Measurements from ENCODE around the gene PHYH. TPM values are rescaled to one million over a fixed set of nuclear protein-coding genes. Genes with fewer than 3 reads are reported as not detected.

The PHYH gene
- 100 to 1,000 TPM; 107 to 147 (median 143) TPM for total RNA-seq

GRCh38 chr10:13299437-13300287, at the start of gene PHYH:
PHYH (minus strand) TSS chr10:13300064; CDS start chr10:13300042, 22 bp downstream.
- peak within 1 kb of the TSS; percentile 63 to 96 (median 77) for H3K4me3 ChIP-seq
- no peaks in the 10 kb centered on the region for H3K27me3 ChIP-seq
- peaks cover 17 to 21% of the 10 kb centered on the region in 2 donors for H3K4me1 ChIP-seq
- H3K9me3 ChIP-seq: no peaks in the 10 kb centered on the region
- H3K27ac ChIP-seq: peak within 1 kb of the TSS; percentile 96 to 100 (median 100)
- TF ChIP-seq CTCF (IDR thresholded peaks at IDR 0.05 in 4 of 5, conservative IDR thresholded peaks at IDR 0.05 in 1 of 5) (peak in 1 of 5 experiments; percentile 26), POLR2A (IDR thresholded peaks at IDR 0.05) (peak; percentile 90 to 95)
- peaks cover 0 to 10% of the 10 kb centered on the region in 2 donors for H3K36me3 ChIP-seq
- DNase-seq: peak; percentile 94 to 98
- ATAC-seq: peak; percentile 87 to 90
- in situ Hi-C loops (cut with MboI; ENCODE audit: low sequenced_read_pairs in 4 of 4): loop anchor here (5.0 to 10.0 kb wide), 2 partner anchors 135 to 137 kb away; partner anchors contain the start of gene MCM10 (in 4 of the 4)
- intact Hi-C loops (cut with DNase I; ENCODE audit: low total_unique reads): loop anchor here (1.0 to 5.0 kb wide), 4 partner anchors 49 to 197 kb away; partner anchors contain the start of genes OPTN and SEPHS1

- H3K4me1 ChIP-seq: peaks cover 24 to 25% of the 10 kb centered on the region in 2 donors
- peak within 1 kb of the TSS; percentile 72 to 88 (median 83) for H3K4me3 ChIP-seq
- H3K27me3 ChIP-seq: peaks cover 0 to 13% (median 10%) of the 10 kb centered on the region in 3 donors
- DNase-seq: peak; percentile 76 to 88
- intact Hi-C loops (cut with DNase I; ENCODE audit: low total_unique reads): loop anchor here (1.0 to 5.0 kb wide), 3 partner anchors 49 to 246 kb away; partner anchors contain the start of genes BEND7 and OPTN
- H3K9me3 ChIP-seq: no peaks in the 10 kb centered on the region
- peak in 1 of 5 experiments; percentile 31 for TF ChIP-seq CTCF (IDR thresholded peaks at IDR 0.05 in 4 of 5, conservative IDR thresholded peaks at IDR 0.05 in 1 of 5)
- no peak for TF ChIP-seq POLR2A (IDR thresholded peaks at IDR 0.05)
- peak; percentile 81 to 83 for ATAC-seq
- in situ Hi-C loops (cut with MboI; ENCODE audit: low sequenced_read_pairs in 4 of 4): no loop called here
- H3K36me3 ChIP-seq: no peaks in the 10 kb centered on the region
- H3K27ac ChIP-seq: peak within 1 kb of the TSS; percentile 85 to 97 (median 94)
Measured at GRCh38 chr10:13348216-13349017, 48.6 kb upstream of the PHYH start, which contains the start of gene SEPHS1. SEPHS1 (minus strand) TSS chr10:13348293; CDS start chr10:13344950, 3,343 bp downstream.

- DNase-seq (peak; percentile 76 to 84), ATAC-seq (peak; percentile 82 to 86)
- Histone ChIP-seq H3K36me3 (no peaks in the 10 kb centered on the region), H3K27me3 (peaks cover 0 to 5% (median 4%) of the 10 kb centered on the region in 3 donors), H3K9me3 (no peaks in the 10 kb centered on the region), H3K4me1 (peaks cover 24 to 25% of the 10 kb centered on the region in 2 donors), H3K27ac (peak overlapping the region; percentile 85 to 97 (median 94)), H3K4me3 (peak overlapping the region; percentile 72 to 88 (median 80))
- intact Hi-C loops (cut with DNase I; ENCODE audit: low total_unique reads) (loop anchor here (1.0 to 5.0 kb wide), 3 partner anchors 48 to 245 kb away; partner anchors contain the start of genes BEND7 and OPTN), in situ Hi-C loops (cut with MboI; ENCODE audit: low sequenced_read_pairs in 4 of 4) (no loop called here)
- TF ChIP-seq POLR2A (IDR thresholded peaks at IDR 0.05) (peak; percentile 57 to 67), CTCF (IDR thresholded peaks at IDR 0.05 in 4 of 5, conservative IDR thresholded peaks at IDR 0.05 in 1 of 5) (no peak)
Measured at GRCh38 chr10:13347500-13348156, 47.8 kb upstream of the PHYH start.

- no peaks in the 10 kb centered on the region for H3K27me3 ChIP-seq
- H3K9me3 ChIP-seq: no peaks in the 10 kb centered on the region
- in situ Hi-C loops (cut with MboI; ENCODE audit: low sequenced_read_pairs in 4 of 4): no loop called here
- peaks cover 24 to 25% of the 10 kb centered on the region in 2 donors for H3K4me1 ChIP-seq
- DNase-seq (no peak), ATAC-seq (peak; percentile 31)
- intact Hi-C loops (cut with DNase I; ENCODE audit: low total_unique reads): loop anchor here (5.0 kb wide), 2 partner anchors 180 to 245 kb away; partner anchors contain the start of genes BEND7 and OPTN
- no peak for TF ChIP-seq CTCF (IDR thresholded peaks at IDR 0.05 in 4 of 5, conservative IDR thresholded peaks at IDR 0.05 in 1 of 5)
- no peak for TF ChIP-seq POLR2A (IDR thresholded peaks at IDR 0.05)
- peak overlapping the region; percentile 72 to 88 (median 80) for H3K4me3 ChIP-seq
- H3K36me3 ChIP-seq: no peaks in the 10 kb centered on the region
- peak overlapping the region; percentile 85 to 97 (median 94) for H3K27ac ChIP-seq
Measured at GRCh38 chr10:13347043-13347499, 47.2 kb upstream of the PHYH start.

Data from gastrocnemius medialis (tissue), 4 donors.